H9 (cell line): Measurements from ENCODE around the gene DSTN. TPM values are rescaled to one million over a fixed set of nuclear protein-coding genes. Genes with fewer than 3 reads are reported as not detected.

ENCODE experiments used
- DNase-seq: peaks from one replicate; pipeline ENCODE4 v3.0.0-alpha.2; 2017
- H2AFZ ChIP-seq: one replicate; pipeline ENCODE4 v1.6.1; 2013; ENCODE audit warnings: mild to moderate bottlenecking, low read length, control low read depth, moderate library complexity
- H2AK5ac ChIP-seq: 2 replicates; pipeline ENCODE4 v1.6.1; 2013; ENCODE audit warnings: low read length, control low read depth, mixed read lengths; ENCODE audit not compliant: insufficient read length
- H2BK120ac ChIP-seq: one replicate; pipeline ENCODE4 v1.6.1; 2013; ENCODE audit warnings: low read depth, mild to moderate bottlenecking, low read length, control low read depth, inconsistent platforms; ENCODE audit not compliant: poor library complexity, severe bottlenecking
- H2BK12ac ChIP-seq: 2 replicates; pipeline ENCODE4 v1.6.1; 2013; ENCODE audit warnings: low read length, control low read depth, mixed read lengths, low read depth; ENCODE audit not compliant: insufficient read length
- H2BK15ac ChIP-seq: 2 replicates; pipeline ENCODE4 v1.6.1; 2013; ENCODE audit warnings: low read depth, low read length, control low read depth
- H2BK20ac ChIP-seq: one replicate; pipeline ENCODE4 v1.6.1; 2013; ENCODE audit warnings: low read depth, mild to moderate bottlenecking, low read length, control low read depth, inconsistent platforms; ENCODE audit not compliant: poor library complexity, severe bottlenecking
- H2BK5ac ChIP-seq: 2 replicates; pipeline ENCODE4 v1.6.1; 2013; ENCODE audit warnings: low read length, control low read depth, mixed read lengths; ENCODE audit not compliant: insufficient read length
- H3K14ac ChIP-seq: 2 replicates; pipeline ENCODE4 v1.6.1; 2013; ENCODE audit warnings: low read length, control low read depth; ENCODE audit not compliant: insufficient read depth
- H3K18ac ChIP-seq: 2 replicates; pipeline ENCODE4 v1.6.1; 2013; ENCODE audit warnings: low read depth, mild to moderate bottlenecking, mixed read lengths, low read length, control low read depth; ENCODE audit not compliant: insufficient read length
- H3K23ac ChIP-seq: 2 replicates; pipeline ENCODE4 v1.6.1; 2013; ENCODE audit warnings: low read length, control low read depth, mixed read lengths, low read depth; ENCODE audit not compliant: insufficient read length
- H3K23me2 ChIP-seq: 2 replicates; pipeline ENCODE4 v1.6.1; 2013; ENCODE audit warnings: low read depth, mild to moderate bottlenecking, mixed read lengths, low read length, control low read depth; ENCODE audit not compliant: insufficient read length, poor library complexity, severe bottlenecking
- H3K27ac ChIP-seq: 2 replicates; pipeline ENCODE4 v1.5.1; 2013; ENCODE audit warnings: low read length, control low read depth, mixed read lengths, low read depth; ENCODE audit not compliant: insufficient read length
- H3K27me3 ChIP-seq: 2 replicates; pipeline ENCODE4 v1.6.1; 2013; ENCODE audit warnings: low read length, control low read depth, inconsistent platforms; ENCODE audit not compliant: insufficient read depth
- H3K4ac ChIP-seq: 2 replicates; pipeline ENCODE4 v1.6.1; 2013; ENCODE audit warnings: low read depth, mild to moderate bottlenecking, control low read depth, inconsistent platforms, low read length, moderate library complexity
- H3K4me1 ChIP-seq: 2 replicates; pipeline ENCODE4 v1.6.1; 2013; ENCODE audit warnings: low read length, control low read depth, inconsistent platforms; ENCODE audit not compliant: insufficient read depth
- H3K4me2 ChIP-seq: 2 replicates; pipeline ENCODE4 v1.6.1; 2013; ENCODE audit warnings: low read length, control low read depth, mixed read lengths; ENCODE audit not compliant: insufficient read length, insufficient read depth
- H3K56ac ChIP-seq: 2 replicates; pipeline ENCODE4 v1.6.1; 2013; ENCODE audit warnings: low read depth, mild to moderate bottlenecking, mixed read lengths, low read length, control low read depth; ENCODE audit not compliant: insufficient read length
- H3K79me1 ChIP-seq: 2 replicates; pipeline ENCODE4 v1.6.1; 2013; ENCODE audit warnings: low read depth, mild to moderate bottlenecking, moderate library complexity, low read length, control low read depth, inconsistent platforms; ENCODE audit not compliant: insufficient read depth, poor library complexity, severe bottlenecking
- H3K79me2 ChIP-seq: 2 replicates; pipeline ENCODE4 v1.6.1; 2013; ENCODE audit warnings: low read length, control low read depth, inconsistent platforms; ENCODE audit not compliant: insufficient read depth
- H3K9ac ChIP-seq: 2 replicates; pipeline ENCODE4 v1.6.1; 2013; ENCODE audit warnings: low read length, control low read depth, mixed read lengths; ENCODE audit not compliant: insufficient read length; ENCODE audit errors: extremely low read depth
- H3K9me3 ChIP-seq: one replicate; pipeline ENCODE4 v1.6.1; 2013; ENCODE audit warnings: low read depth, low read length, inconsistent platforms; ENCODE audit not compliant: control insufficient read depth
- H3T11ph ChIP-seq: one replicate; pipeline ENCODE4 v1.6.1; 2013; ENCODE audit warnings: mild to moderate bottlenecking, low read length, control low read depth, inconsistent platforms
- H4K20me1 ChIP-seq: one replicate; pipeline ENCODE4 v1.6.1; 2013; ENCODE audit not compliant: control insufficient read depth, insufficient read length, insufficient read depth
- H4K5ac ChIP-seq: 2 replicates; pipeline ENCODE4 v1.6.1; 2013; ENCODE audit warnings: low read depth, mild to moderate bottlenecking, mixed read lengths, low read length, control low read depth; ENCODE audit not compliant: insufficient read length
- H4K8ac ChIP-seq: replicated peaks from 2 replicates; pipeline ENCODE4 v1.6.1; 2013; ENCODE audit warnings: low read length, control low read depth, mixed read lengths, low read depth; ENCODE audit not compliant: insufficient read length
- H4K91ac ChIP-seq: 2 replicates; pipeline ENCODE4 v1.6.1; 2013; ENCODE audit warnings: low read depth, mild to moderate bottlenecking, moderate library complexity, mixed read lengths, low read length, control low read depth; ENCODE audit not compliant: insufficient read length
- H3K27ac Mint-ChIP-seq, 3 experiments: 2 replicates in 2 of 3; 3 replicates in 1 of 3; pipeline ENCODE4 v1.8.0; 2020 to 2021; ENCODE audit warnings: mixed read lengths in 3 of 3, mild to moderate bottlenecking in 1 of 3, moderate library complexity in 1 of 3
- H3K27me3 Mint-ChIP-seq: 2 replicates; pipeline ENCODE4 v1.8.0; 2021; ENCODE audit warnings: low read depth, mild to moderate bottlenecking, moderate library complexity, mixed read lengths
- H3K36me3 Mint-ChIP-seq, 3 experiments: 2 replicates in 2 of 3; 3 replicates in 1 of 3; pipeline ENCODE4 v1.8.0; 2020 to 2021; ENCODE audit warnings: low read depth in 3 of 3, mixed read lengths in 3 of 3; ENCODE audit not compliant: insufficient read depth in 1 of 3
- H3K4me1 Mint-ChIP-seq, 2 experiments: 2 replicates each; pipeline ENCODE4 v1.8.0; 2020; ENCODE audit warnings: mixed read lengths in 2 of 2
- H3K4me3 Mint-ChIP-seq, 2 experiments: 2 replicates in 1 of 2; 3 replicates in 1 of 2; pipeline ENCODE4 v1.8.0; 2020 to 2021; ENCODE audit warnings: mild to moderate bottlenecking in 2 of 2, mixed read lengths in 2 of 2, moderate library complexity in 1 of 2
- H3K9me3 Mint-ChIP-seq, 2 experiments: 2 replicates in 1 of 2; 3 replicates in 1 of 2; pipeline ENCODE4 v1.8.0; 2020; ENCODE audit warnings: mild to moderate bottlenecking in 2 of 2, mixed read lengths in 2 of 2, moderate library complexity in 1 of 2
- WGBS: extraction: QIAGEN DNeasy Blood & Tissue Kit; methylation state at CpG from one replicate; pipeline ENCODE4 v1.1.7; 2013; ENCODE audit warnings: missing lambda C conversion rate, low lambda C conversion rate, mixed read lengths; ENCODE audit not compliant: insufficient read length; ENCODE audit errors: extremely low coverage; 5-methylcytosine and 5-hydroxymethylcytosine counted together
- total RNA-seq: library from RNA; stranded (reverse); gene quantifications from 2 replicates; pipeline ENCODE4 v1.2.1, GENCODE V29; 2021
- TF ChIP-seq, protein P1 (sequence below): fragments of 200-600 bp; sonication (generic); conservative IDR thresholded peaks from 3 replicates; pipeline ENCODE4 v1.8.0; 2021; ENCODE audit warnings: antibody characterized with exemption, mild to moderate bottlenecking

The DSTN gene
- total RNA-seq, 1 experiment from 2014 or later = 145 TPM

DNA sequence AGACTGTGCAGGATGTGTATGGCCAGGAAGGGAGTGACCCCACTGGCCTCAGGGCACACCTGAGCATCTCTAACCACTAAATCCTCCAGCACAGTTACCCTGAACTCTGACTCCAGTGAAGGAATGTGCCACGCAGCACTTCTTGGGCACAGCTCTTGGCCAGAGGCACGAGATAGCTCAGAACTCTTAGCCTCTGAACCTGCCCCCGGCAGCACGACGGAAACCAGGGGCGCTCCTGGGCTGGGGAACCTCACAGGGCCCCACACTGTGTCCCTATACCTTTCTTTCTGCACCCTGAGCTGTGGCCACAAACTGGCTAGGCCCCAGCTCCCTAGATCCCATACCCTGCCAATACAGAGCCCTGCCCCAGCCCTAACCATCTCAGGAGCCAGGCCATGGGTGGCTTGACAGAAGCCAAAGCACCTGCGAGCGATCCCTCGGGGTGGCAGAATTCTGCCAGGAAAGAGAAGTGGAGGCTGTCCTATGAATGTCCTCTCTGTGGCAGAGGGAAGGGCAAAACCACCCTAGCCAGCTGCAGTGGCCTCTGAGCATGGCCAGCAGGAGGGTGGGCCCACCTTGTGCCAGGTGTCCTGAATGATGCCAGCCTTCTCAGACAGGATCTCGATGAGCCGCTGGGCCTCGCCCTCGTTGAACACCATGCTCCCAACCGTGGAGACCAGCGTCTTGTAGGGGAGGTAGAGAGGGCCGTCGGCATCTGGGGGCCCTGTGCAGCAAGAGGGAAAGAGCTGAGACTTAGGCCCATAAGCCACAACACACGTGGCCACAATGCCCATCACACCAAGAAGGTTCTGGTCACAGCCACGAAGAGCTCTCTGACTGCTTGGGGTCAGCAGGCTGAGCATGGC is 72.8 kb downstream of the DSTN start:
- H3K4me2 ChIP-seq = no peak overlapping the region
- Mint-ChIP-seq H3K4me3 (no peak overlapping the region), H3K9me3 (no peaks in the 10 kb centered on the region), H3K36me3 (peaks cover 16 to 19% (median 16%) of the 10 kb centered on the region in 3 experiments; a peak in 6 of 7 replicates), H3K27me3 (no peaks in the 10 kb centered on the region), H3K27ac (peak overlapping the region in 2 of 3 experiments; percentile 36 to 64; a peak in 3 of 7 replicates), H3K4me1 (peaks cover 10 to 26% of the 10 kb centered on the region in 2 experiments)
- DNase-seq = no peak
- H2BK15ac ChIP-seq = no peak overlapping the region
- H2BK120ac ChIP-seq = no peak overlapping the region
- H4K20me1 ChIP-seq = no peaks in the 10 kb centered on the region
- no peak overlapping the region for H3K23ac ChIP-seq
- H3K79me2 ChIP-seq = peaks cover 10% of the 10 kb centered on the region; the same call in 1 of the 2 replicates
- WGBS = no CpG with 5 or more reads among the region's 19 CpGs
- H2BK12ac ChIP-seq = no peak overlapping the region
- no peak overlapping the region for H3K56ac ChIP-seq
- TF ChIP-seq, protein P1, sequence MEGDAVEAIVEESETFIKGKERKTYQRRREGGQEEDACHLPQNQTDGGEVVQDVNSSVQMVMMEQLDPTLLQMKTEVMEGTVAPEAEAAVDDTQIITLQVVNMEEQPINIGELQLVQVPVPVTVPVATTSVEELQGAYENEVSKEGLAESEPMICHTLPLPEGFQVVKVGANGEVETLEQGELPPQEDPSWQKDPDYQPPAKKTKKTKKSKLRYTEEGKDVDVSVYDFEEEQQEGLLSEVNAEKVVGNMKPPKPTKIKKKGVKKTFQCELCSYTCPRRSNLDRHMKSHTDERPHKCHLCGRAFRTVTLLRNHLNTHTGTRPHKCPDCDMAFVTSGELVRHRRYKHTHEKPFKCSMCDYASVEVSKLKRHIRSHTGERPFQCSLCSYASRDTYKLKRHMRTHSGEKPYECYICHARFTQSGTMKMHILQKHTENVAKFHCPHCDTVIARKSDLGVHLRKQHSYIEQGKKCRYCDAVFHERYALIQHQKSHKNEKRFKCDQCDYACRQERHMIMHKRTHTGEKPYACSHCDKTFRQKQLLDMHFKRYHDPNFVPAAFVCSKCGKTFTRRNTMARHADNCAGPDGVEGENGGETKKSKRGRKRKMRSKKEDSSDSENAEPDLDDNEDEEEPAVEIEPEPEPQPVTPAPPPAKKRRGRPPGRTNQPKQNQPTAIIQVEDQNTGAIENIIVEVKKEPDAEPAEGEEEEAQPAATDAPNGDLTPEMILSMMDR = no peak
- H4K8ac ChIP-seq = no peak overlapping the region
- H3K18ac ChIP-seq = no peak overlapping the region
- H4K91ac ChIP-seq = no peak overlapping the region
- no peak overlapping the region for H4K5ac ChIP-seq
- H2BK20ac ChIP-seq = no peak overlapping the region
- H3K9me3 ChIP-seq = no peaks in the 10 kb centered on the region
- H3K4ac ChIP-seq = no peak overlapping the region
- no peak overlapping the region for H2AFZ ChIP-seq
- H2BK5ac ChIP-seq = no peak overlapping the region
- no peak overlapping the region for H3T11ph ChIP-seq
- H3K79me1 ChIP-seq = peaks cover 7% of the 10 kb centered on the region
- no peak overlapping the region for H3K14ac ChIP-seq
- H3K27me3 ChIP-seq = no peaks in the 10 kb centered on the region
- no peaks in the 10 kb centered on the region for H3K4me1 ChIP-seq
- H3K27ac ChIP-seq = no peak overlapping the region
- H2AK5ac ChIP-seq = no peak overlapping the region
- H3K9ac ChIP-seq = no peak overlapping the region
- H3K23me2 ChIP-seq = no peaks in the 10 kb centered on the region
